Measurements from ENCODE around the gene CYP2A7.
"Not testable (repeated sequence)": the region's sequence is repeated elsewhere in the genome, so short reads cannot be mapped to it uniquely, and the experiment has no call there.

CYP2A7 gene

DNA sequence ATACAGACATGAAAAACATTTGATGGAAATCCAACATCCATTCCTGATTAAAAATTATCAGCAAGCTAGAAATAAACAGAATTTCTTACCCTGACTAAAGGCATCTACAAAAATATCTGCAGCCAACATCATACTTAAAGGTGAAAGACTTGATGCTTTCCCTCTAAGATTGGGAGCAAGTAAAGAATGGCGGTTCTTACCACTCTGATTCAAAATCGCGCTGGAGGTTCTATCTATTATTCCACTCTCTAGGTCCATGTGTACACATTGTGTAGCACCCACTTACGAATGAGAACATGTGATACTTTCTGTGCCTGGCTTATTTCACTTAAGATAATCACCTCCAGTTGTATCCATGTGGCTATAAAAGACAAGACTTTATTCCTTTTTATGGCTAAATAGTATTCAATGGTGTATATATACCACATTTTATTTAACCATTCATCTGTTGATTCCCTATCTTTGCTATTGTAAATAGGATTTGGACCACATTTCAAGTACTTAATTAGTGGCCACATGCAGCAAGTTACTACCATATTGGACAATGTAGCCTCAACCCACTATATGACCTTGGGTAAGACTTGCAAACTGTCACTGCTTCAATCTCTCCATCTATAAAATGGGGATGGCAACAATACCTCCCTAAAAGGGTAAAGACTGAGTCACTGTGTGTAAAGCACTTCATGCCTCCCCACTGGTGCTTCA is 38.4 kb upstream of the CYP2A7 start:
- POLR2A ChIA-PET, result no interaction called here
- TF ChIP-seq, protein P1, sequence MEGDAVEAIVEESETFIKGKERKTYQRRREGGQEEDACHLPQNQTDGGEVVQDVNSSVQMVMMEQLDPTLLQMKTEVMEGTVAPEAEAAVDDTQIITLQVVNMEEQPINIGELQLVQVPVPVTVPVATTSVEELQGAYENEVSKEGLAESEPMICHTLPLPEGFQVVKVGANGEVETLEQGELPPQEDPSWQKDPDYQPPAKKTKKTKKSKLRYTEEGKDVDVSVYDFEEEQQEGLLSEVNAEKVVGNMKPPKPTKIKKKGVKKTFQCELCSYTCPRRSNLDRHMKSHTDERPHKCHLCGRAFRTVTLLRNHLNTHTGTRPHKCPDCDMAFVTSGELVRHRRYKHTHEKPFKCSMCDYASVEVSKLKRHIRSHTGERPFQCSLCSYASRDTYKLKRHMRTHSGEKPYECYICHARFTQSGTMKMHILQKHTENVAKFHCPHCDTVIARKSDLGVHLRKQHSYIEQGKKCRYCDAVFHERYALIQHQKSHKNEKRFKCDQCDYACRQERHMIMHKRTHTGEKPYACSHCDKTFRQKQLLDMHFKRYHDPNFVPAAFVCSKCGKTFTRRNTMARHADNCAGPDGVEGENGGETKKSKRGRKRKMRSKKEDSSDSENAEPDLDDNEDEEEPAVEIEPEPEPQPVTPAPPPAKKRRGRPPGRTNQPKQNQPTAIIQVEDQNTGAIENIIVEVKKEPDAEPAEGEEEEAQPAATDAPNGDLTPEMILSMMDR (IDR thresholded peaks at IDR 0.05; ENCODE audit: control extremely low read depth, extremely low read depth, low read depth, missing control alignments), result no peak
- DNase-seq (ENCODE audit: extremely low spot score), result no peak
- CTCF ChIA-PET, result no interaction called here

DNA sequence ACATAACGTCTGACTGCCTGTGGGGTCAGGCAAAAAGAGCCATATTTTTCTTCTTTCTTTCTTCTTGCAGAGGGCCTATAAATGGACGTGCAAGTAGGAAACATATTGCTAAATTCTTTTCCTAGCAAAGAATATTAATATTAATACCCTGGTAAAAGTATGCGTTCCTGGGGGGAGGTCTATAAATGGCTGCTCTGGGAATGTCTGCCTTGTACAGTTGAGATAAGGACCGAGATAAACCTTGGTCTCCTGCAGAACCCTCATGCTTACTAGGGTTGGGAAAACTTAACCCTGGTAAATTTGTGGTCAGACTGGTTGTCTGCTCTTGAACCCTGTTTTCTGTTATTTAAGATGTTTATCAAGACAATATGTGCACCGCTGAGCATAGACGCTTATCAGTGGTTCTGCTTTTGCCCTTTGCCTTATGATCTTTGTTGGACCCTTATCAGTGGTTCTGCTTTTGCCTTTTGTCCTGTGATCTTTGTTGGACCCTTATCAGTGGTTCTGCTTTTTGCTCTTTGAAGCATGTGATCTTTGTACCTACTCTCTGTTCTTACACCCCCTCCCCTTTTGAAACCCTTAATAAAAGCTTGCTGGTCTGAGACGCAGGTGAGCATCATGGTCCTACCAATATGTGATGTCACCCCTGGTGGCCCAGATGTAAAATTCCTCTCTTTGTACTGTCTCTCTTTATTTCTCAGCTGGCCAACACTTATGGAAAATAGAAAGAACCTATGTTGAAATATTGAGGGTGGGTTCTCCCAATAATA is 37.7 kb upstream of the CYP2A7 start:
- DNase-seq (ENCODE audit: extremely low spot score); CTCF ChIA-PET; POLR2A ChIA-PET: not testable (repeated sequence)

DNA sequence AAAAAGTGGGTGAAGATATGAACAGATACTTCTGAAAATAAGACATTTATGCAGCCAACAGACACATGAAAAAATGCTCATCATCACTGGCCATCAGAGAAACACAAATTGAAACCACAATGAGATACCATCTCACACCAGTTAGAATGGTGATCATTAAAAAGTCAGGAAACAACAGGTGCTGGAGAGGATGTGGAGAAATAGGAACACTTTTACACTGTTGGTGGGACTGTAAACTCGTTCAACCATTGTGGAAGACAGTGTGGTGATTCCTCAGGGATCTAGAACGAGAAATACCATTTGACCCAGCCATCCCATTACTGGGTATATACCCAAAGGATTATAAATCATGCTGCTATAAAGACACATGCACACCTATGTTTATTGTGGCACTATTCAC is 36.3 kb upstream of the CYP2A7 start:
- CTCF ChIA-PET; DNase-seq (ENCODE audit: extremely low spot score); POLR2A ChIA-PET: not testable (repeated sequence)

GRCh38 chr19:40908976-40909375 is 26.9 kb upstream of the CYP2A7 start:
- POLR2A ChIA-PET, result no interaction called here
- TF ChIP-seq, protein P1 (IDR thresholded peaks at IDR 0.05; ENCODE audit: control extremely low read depth, extremely low read depth, low read depth, missing control alignments), result no peak
- CTCF ChIA-PET, result no interaction called here
- no peak for DNase-seq (ENCODE audit: extremely low spot score)

- ChIA-PET CTCF (no interaction called here), POLR2A (no interaction called here)
- TF ChIP-seq, protein P1 (IDR thresholded peaks at IDR 0.05; ENCODE audit: control extremely low read depth, extremely low read depth, low read depth, missing control alignments), result no peak
- DNase-seq (ENCODE audit: extremely low spot score), result no peak
These were observed 26.1 kb upstream of the CYP2A7 start for GRCh38 chr19:40907968-40908735.

DNA sequence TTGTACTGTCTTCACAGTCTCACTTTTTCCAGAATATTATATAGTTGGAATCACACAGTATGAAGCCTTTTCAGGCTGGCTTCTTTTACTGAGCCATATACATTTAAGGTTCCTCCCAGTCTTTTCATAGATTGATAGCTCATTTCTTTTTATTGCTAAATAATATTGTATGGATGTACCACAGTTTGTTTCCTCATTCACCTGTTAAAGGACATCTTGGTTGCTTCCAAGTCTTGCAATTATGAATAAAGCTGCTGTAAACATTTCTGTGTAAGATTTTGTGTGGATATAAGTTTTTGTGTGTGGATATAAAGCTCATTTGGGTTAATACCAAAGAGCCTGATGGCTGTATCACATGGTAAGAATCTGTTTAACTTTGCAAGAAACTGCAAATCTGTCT is 24.5 kb upstream of the CYP2A7 start:
- ChIA-PET CTCF (no interaction called here), POLR2A (no interaction called here)
- no peak for DNase-seq (ENCODE audit: extremely low spot score)
- TF ChIP-seq, protein P1 (IDR thresholded peaks at IDR 0.05; ENCODE audit: control extremely low read depth, extremely low read depth, low read depth, missing control alignments), result no peak

- CTCF ChIA-PET; POLR2A ChIA-PET; DNase-seq (ENCODE audit: extremely low spot score): not testable (repeated sequence)
These were observed 22.7 kb upstream of the CYP2A7 start for GRCh38 chr19:40904673-40905156.

- CTCF ChIA-PET, result interaction anchor here (0.9 kb wide), 1 partner anchor 11 kb away, joined by 3 read pairs; no protein-coding TSS in a partner anchor
- POLR2A ChIA-PET; DNase-seq (ENCODE audit: extremely low spot score): not testable (repeated sequence)
These were observed 20.1 kb upstream of the CYP2A7 start for GRCh38 chr19:40901975-40902750.

- POLR2A ChIA-PET; CTCF ChIA-PET; DNase-seq (ENCODE audit: extremely low spot score): not testable (repeated sequence)
These were observed 18.5 kb upstream of the CYP2A7 start for GRCh38 chr19:40900521-40900920.

GRCh38 chr19:40899964-40900363 is 17.9 kb upstream of the CYP2A7 start:
- CTCF ChIA-PET; POLR2A ChIA-PET; DNase-seq (ENCODE audit: extremely low spot score): not testable (repeated sequence)

DNA sequence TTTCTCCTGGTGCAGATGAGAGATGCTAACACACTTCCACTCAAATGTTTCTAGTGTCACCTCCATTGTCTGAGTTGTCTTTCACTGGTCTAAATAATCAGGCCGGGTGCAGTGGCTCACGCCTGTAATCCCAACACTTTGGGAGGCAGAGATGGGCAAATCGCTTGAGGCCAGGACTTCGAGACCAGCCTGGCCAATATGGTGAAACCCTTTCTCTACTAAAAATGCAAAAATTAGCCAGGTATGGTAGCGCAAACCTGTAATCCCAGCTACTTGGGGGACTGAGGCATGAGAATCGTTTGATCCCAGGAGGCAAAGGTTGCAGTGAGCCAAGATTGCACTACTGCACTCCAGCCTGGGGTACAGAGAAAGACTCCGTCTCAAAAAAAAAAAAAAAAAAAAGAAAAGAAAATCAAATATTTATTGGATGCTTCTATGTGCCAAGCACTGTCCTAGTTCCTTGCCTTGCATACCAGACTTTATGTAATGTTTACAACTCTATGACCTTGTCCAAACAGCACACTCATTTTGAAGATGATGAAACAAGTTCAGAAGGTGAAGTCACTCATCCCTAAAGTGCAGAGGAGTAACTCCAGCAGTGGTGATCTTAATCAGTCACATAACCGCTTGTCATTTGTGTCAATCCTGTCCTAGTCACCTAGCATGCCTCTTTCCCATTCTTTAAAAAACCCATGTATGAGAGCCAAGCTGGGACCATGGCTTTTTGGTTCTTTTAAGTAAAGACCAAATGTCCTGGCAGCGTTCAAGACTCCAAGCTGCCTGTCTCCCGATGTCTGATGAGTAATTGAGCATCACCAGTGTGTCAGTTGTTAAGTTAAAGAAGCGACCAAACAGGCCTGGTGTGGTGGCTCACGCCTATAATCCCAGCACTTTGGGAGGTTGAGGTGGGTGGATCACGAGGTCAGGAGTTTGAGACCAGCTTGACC is 15.1 kb upstream of the CYP2A7 start:
- DNase-seq (ENCODE audit: extremely low spot score); POLR2A ChIA-PET; CTCF ChIA-PET: not testable (repeated sequence)
